ENCODE measurements around the gene ASAP3. TPM values are rescaled to one million over a fixed set of nuclear protein-coding genes. Genes with fewer than 3 reads are reported as not detected.

The ASAP3 gene
- total RNA-seq, 1 experiment from 2014 or later, result 71.2 TPM

DNA sequence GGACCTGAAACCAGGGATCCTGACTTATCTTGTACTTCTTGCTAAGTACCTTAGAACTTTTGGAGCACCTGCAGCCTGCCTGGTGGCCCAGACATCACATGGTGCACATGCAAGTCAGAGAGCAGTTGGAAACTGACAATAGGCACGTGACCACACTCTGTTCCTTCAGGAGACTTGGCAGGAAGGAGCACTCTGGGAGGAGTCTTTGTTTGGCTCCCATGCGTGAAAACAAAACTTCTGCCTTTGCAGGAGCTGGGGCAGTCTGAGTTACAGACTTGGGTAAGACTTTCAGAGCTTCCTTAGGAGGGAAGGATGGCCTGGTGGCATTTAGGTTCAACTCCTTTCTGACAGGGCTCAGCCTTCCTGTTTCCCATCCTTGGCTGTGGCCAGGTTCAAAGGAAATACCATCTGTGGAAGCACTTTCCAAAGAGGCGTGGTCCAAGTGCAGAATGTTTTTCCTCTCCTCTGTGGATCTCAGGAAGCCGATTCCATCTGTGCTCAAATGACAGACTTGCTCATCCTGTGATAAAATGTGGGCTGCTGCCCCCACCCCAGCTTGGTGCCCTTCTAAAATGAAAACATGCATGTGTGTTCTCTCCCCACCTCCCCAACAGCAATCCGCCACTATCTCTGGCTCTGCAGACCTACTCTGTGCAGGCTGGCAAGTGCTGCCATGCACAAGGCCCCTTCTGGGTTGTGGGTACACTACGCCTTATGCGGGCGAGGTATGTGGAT, 100.2 kb downstream of the ASAP3 start (continued):
- TF ChIP-seq ZNF532 (CRISPR knock-in tag; IDR thresholded peaks at IDR 0.05; ENCODE audit: borderline replicate concordance), result no peak

- Mint-ChIP-seq H3K4me1 (no peaks in the 10 kb centered on the region), H3K36me3 (no peaks in the 10 kb centered on the region), H3K9me3 (no peaks in the 10 kb centered on the region), H3K27me3 (ENCODE audit: low read depth) (no peaks in the 10 kb centered on the region; the same call in 1 of the 2 replicates), H3K27ac (no peak overlapping the region), H3K4me3 (no peak overlapping the region)
- CTCF ChIA-PET, result interaction anchor here (1.2 kb wide), 1 partner anchor 23 kb away, joined by 5 read pairs; no protein-coding TSS in a partner anchor
- no peak for TF ChIP-seq TP53 (CRISPR knock-in tag; IDR thresholded peaks at IDR 0.05)
- TF ChIP-seq ATF3 (CRISPR knock-in tag; conservative IDR thresholded peaks at IDR 0.05), result no peak
- no peak for TF ChIP-seq SMAD4 (CRISPR knock-in tag; IDR thresholded peaks at IDR 0.05)
- TF ChIP-seq JAZF1 (CRISPR knock-in tag; IDR thresholded peaks at IDR 0.05), result no peak
- TF ChIP-seq, protein P1, sequence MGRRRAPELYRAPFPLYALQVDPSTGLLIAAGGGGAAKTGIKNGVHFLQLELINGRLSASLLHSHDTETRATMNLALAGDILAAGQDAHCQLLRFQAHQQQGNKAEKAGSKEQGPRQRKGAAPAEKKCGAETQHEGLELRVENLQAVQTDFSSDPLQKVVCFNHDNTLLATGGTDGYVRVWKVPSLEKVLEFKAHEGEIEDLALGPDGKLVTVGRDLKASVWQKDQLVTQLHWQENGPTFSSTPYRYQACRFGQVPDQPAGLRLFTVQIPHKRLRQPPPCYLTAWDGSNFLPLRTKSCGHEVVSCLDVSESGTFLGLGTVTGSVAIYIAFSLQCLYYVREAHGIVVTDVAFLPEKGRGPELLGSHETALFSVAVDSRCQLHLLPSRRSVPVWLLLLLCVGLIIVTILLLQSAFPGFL (CRISPR knock-in tag; IDR thresholded peaks at IDR 0.05; ENCODE audit: borderline replicate concordance), result no peak
- TF ChIP-seq ZNF416 (CRISPR knock-in tag; IDR thresholded peaks at IDR 0.05), result no peak
- TF ChIP-seq, protein P2, sequence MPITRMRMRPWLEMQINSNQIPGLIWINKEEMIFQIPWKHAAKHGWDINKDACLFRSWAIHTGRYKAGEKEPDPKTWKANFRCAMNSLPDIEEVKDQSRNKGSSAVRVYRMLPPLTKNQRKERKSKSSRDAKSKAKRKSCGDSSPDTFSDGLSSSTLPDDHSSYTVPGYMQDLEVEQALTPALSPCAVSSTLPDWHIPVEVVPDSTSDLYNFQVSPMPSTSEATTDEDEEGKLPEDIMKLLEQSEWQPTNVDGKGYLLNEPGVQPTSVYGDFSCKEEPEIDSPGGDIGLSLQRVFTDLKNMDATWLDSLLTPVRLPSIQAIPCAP (CRISPR knock-in tag; IDR thresholded peaks at IDR 0.05), result no peak
- no peak for TF ChIP-seq NR1H2 (CRISPR knock-in tag; IDR thresholded peaks at IDR 0.05)
- TF ChIP-seq ZNF263 (CRISPR knock-in tag; IDR thresholded peaks at IDR 0.05; ENCODE audit: low read depth), result no peak
- TF ChIP-seq HMGA2 (CRISPR knock-in tag; IDR thresholded peaks at IDR 0.05), result no peak
- no peak for TF ChIP-seq TEAD4 (CRISPR knock-in tag; IDR thresholded peaks at IDR 0.05)
- TF ChIP-seq, protein P3, sequence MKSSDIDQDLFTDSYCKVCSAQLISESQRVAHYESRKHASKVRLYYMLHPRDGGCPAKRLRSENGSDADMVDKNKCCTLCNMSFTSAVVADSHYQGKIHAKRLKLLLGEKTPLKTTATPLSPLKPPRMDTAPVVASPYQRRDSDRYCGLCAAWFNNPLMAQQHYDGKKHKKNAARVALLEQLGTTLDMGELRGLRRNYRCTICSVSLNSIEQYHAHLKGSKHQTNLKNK (CRISPR knock-in tag; IDR thresholded peaks at IDR 0.05), result no peak
- TF ChIP-seq, protein P4, sequence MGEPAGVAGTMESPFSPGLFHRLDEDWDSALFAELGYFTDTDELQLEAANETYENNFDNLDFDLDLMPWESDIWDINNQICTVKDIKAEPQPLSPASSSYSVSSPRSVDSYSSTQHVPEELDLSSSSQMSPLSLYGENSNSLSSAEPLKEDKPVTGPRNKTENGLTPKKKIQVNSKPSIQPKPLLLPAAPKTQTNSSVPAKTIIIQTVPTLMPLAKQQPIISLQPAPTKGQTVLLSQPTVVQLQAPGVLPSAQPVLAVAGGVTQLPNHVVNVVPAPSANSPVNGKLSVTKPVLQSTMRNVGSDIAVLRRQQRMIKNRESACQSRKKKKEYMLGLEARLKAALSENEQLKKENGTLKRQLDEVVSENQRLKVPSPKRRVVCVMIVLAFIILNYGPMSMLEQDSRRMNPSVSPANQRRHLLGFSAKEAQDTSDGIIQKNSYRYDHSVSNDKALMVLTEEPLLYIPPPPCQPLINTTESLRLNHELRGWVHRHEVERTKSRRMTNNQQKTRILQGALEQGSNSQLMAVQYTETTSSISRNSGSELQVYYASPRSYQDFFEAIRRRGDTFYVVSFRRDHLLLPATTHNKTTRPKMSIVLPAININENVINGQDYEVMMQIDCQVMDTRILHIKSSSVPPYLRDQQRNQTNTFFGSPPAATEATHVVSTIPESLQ (CRISPR knock-in tag; IDR thresholded peaks at IDR 0.05), result no peak
- TF ChIP-seq TEAD1 (CRISPR knock-in tag; IDR thresholded peaks at IDR 0.05), result no peak
- no peak for TF ChIP-seq GABPB1 (CRISPR knock-in tag; IDR thresholded peaks at IDR 0.05)
- no peak for TF ChIP-seq FOXP4 (CRISPR knock-in tag; IDR thresholded peaks at IDR 0.05)
- no peak for TF ChIP-seq SMAD3 (CRISPR knock-in tag; IDR thresholded peaks at IDR 0.05; ENCODE audit: borderline replicate concordance)
- TF ChIP-seq, protein P5, sequence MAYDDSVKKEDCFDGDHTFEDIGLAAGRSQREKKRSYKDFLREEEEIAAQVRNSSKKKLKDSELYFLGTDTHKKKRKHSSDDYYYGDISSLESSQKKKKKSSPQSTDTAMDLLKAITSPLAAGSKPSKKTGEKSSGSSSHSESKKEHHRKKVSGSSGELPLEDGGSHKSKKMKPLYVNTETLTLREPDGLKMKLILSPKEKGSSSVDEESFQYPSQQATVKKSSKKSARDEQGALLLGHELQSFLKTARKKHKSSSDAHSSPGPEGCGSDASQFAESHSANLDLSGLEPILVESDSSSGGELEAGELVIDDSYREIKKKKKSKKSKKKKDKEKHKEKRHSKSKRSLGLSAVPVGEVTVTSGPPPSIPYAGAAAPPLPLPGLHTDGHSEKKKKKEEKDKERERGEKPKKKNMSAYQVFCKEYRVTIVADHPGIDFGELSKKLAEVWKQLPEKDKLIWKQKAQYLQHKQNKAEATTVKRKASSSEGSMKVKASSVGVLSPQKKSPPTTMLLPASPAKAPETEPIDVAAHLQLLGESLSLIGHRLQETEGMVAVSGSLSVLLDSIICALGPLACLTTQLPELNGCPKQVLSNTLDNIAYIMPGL (CRISPR knock-in tag; IDR thresholded peaks at IDR 0.05), result no peak
- TF ChIP-seq ZNF423 (CRISPR knock-in tag; IDR thresholded peaks at IDR 0.05), result no peak
- no peak for TF ChIP-seq ESRRA (CRISPR knock-in tag; IDR thresholded peaks at IDR 0.05; ENCODE audit: borderline replicate concordance)
- POLR2A ChIA-PET, result no interaction called here
- no peak for ATAC-seq
- DNase-seq (ENCODE audit: low spot score), result no peak
Measured at GRCh38 chr1:23381233-23381885, 102.6 kb downstream of the ASAP3 start.

Measured in WTC11 (cell line).